IPS-18a (cell line): ENCODE data around the gene CDKAL1.

Source experiments
- H3K27ac ChIP-seq: one replicate; pipeline ENCODE4 v1.5.1; 2013; ENCODE audit warnings: low read length
- H3K27me3 ChIP-seq: one replicate; pipeline ENCODE4 v1.6.1; 2013; ENCODE audit warnings: mild to moderate bottlenecking, low read length; ENCODE audit not compliant: control insufficient read depth, insufficient read depth
- H3K36me3 ChIP-seq: one replicate; pipeline ENCODE4 v1.6.1; 2013; ENCODE audit warnings: low read depth, low read length; ENCODE audit not compliant: control insufficient read depth
- H3K4me1 ChIP-seq: one replicate; pipeline ENCODE4 v1.6.1; 2013; ENCODE audit warnings: low read depth, low read length; ENCODE audit not compliant: control insufficient read depth
- H3K4me3 ChIP-seq: one replicate; pipeline ENCODE4 v1.5.1; 2013; ENCODE audit warnings: low read length
- H3K9ac ChIP-seq: one replicate; pipeline ENCODE4 v1.6.1; 2013; ENCODE audit warnings: mild to moderate bottlenecking, low read length, moderate library complexity
- H3K9me3 ChIP-seq: one replicate; pipeline ENCODE4 v1.6.1; 2013; ENCODE audit warnings: low read depth, low read length; ENCODE audit not compliant: control insufficient read depth

Gene CDKAL1

DNA sequence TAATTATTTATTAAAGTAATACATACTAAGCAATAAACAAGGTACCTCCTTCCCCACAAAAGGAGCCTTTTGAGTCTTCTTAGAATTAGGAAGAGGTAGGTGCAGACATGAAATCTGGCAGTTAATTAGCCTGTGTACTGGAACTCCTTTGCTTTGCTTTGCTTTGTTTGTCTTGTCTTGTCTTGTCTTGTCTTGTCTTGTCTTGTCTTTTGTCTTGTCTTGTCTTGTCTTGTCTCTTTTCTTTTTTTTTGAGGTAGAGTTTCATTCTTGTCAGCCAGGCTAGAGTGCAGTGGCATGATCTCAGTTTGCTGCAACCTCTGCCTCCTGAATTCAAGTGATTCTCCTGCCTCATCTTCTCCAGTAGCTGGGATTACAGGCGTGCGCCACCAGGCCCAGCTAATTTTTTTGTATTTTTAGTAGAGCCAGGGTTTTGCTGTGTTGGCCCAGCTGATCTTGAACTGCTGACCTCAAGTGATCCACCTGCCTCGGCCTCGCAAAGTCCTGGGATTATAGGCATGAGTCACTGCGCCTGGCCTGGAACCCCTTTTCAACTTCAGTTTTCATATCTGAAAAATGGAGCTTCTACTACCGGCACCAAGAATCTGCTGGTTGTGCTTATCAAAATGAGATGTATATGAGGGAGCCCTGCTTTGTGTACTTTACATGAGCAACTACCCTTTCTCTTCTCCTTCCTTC is 301.2 kb downstream of the CDKAL1 start:
- Histone ChIP-seq H3K9ac (no peak overlapping the region), H3K4me3 (no peak overlapping the region), H3K27me3 (no peaks in the 10 kb centered on the region), H3K36me3 (no peaks in the 10 kb centered on the region), H3K27ac (no peak overlapping the region), H3K9me3 (no peaks in the 10 kb centered on the region), H3K4me1 (peaks cover 11% of the 10 kb centered on the region)

DNA sequence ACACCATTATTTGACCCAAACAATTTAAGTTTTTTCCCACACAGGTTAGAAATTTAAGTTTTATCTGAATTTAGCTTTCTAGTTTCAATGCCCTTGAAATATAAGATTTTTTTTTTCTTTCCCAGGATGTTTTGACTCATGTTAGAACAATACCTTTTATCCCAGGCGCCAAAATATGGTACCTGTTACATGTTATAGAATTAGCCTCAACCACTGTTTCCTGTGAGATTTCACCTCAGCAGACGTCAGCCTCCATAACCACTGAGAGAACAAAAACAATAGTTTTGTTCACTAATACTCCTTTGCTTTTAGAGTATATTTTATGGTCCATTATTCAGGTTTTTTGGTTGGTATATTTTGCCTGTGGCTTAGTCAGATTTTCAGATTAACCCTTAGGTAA is 302.9 kb downstream of the CDKAL1 start:
- Histone ChIP-seq H3K4me1 (peaks cover 11% of the 10 kb centered on the region), H3K27ac (no peak overlapping the region), H3K9ac (no peak overlapping the region), H3K27me3 (no peaks in the 10 kb centered on the region), H3K36me3 (no peaks in the 10 kb centered on the region), H3K4me3 (no peak overlapping the region), H3K9me3 (no peaks in the 10 kb centered on the region)

DNA sequence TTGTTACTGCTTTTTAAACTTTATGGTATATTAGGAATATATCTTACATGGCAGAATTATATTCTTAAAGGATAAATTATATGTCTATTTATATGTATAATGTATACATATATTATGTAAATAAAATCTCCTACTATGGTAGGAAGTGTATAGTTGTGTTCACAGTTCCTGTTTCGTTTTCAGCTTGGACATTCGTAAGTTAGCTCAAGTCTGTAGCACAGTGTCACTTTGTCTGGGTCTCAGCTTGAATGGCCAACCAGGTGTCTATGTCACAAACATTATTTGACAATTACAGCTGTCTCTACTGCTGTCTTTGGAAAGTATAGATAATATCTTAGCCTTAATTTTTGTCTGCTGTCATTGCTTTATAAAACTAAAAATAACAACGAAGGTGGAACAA is 303.9 kb downstream of the CDKAL1 start:
- Histone ChIP-seq H3K36me3 (no peaks in the 10 kb centered on the region), H3K4me3 (no peak overlapping the region), H3K4me1 (peaks cover 11% of the 10 kb centered on the region), H3K27ac (no peak overlapping the region), H3K9me3 (no peaks in the 10 kb centered on the region), H3K27me3 (no peaks in the 10 kb centered on the region), H3K9ac (no peak overlapping the region)

DNA sequence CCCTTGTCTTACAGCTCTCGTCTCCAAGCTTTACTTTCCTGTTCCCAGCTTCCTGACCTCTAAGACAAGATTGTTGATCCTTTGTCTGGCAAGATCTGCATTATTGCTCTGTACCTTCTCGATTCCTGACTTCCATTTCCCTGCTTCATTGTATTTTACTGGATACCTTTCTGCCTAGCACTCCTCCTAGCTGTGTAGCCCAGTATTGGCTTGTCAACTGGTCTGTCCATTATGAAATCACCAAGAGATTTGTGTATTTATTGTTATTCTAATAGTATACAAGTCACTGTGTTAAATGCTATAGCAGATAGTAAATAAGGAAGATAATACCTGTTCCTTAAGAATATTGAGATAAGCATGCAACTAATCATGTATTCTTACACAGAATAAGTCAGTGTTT is 305.4 kb downstream of the CDKAL1 start:
- Histone ChIP-seq H3K27me3 (no peaks in the 10 kb centered on the region), H3K27ac (no peak overlapping the region), H3K9me3 (no peaks in the 10 kb centered on the region), H3K36me3 (no peaks in the 10 kb centered on the region), H3K9ac (no peak overlapping the region), H3K4me1 (peaks cover under 1% of the 10 kb centered on the region), H3K4me3 (no peak overlapping the region)

DNA sequence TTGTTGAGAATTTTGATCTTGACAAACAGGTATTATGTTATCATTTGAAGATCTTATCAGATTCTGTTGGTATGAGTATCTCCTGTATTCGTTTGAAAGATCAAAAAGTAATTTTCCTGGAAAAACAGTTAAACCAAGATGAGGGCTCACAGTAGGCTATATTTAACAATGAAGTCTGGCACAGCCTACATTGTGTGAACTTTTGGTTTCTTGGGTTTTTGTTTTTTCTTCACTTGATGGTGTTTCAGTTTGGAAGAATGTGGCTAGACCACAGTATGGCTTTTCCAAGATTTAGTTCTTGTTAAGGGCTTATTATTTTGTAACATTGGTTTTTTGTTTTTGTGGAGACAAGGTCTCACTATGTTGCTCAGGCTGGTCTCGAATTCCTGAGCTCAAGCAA is 306.4 kb downstream of the CDKAL1 start:
- no peak overlapping the region for H3K9ac ChIP-seq
- no peaks in the 10 kb centered on the region for H3K36me3 ChIP-seq
- no peak overlapping the region for H3K27ac ChIP-seq
- H3K9me3 ChIP-seq, result no peaks in the 10 kb centered on the region
- H3K27me3 ChIP-seq, result no peaks in the 10 kb centered on the region
- no peaks in the 10 kb centered on the region for H3K4me1 ChIP-seq
- no peak overlapping the region for H3K4me3 ChIP-seq

DNA sequence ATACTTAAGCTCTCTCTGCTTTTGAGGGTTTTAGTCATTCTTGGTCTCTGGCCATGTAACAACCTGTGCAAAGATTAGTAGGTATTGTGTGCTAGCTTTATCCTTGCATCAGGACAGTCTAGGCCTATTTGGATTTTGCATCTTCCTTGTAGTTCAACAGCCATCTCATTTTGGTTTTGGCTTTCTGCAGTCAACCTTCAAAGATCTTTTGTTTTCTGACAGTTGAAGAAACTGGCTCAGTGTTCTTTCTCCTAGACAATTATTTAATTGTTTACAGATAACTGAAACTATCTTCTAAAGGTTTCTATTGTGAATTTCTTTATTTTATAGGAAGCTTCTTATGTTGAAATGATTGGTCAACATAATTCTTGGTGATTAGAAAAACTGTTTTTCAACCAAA is 307.5 kb downstream of the CDKAL1 start:
- no peaks in the 10 kb centered on the region for H3K36me3 ChIP-seq

DNA sequence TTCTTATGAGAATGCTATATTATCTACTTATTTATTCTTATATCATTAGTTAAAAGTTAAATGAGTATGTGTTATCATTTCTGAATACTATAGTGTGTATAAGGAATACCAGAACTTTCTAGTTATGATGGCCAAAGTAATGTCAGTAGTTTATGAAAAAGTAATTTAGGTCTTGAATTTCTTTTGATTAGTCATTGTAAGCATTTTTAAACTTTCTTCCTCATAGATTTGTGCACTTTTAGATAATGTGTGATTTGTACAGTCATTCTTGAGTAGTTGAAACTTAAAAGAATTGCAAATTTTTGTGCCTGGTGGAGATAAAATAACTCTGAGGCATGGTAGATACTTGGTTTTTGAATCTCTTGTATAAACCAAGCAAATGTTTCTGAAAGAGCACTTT is 311.3 kb downstream of the CDKAL1 start:
- Histone ChIP-seq H3K9ac (no peak overlapping the region), H3K4me1 (no peaks in the 10 kb centered on the region), H3K27ac (no peak overlapping the region), H3K9me3 (no peaks in the 10 kb centered on the region), H3K27me3 (no peaks in the 10 kb centered on the region), H3K36me3 (no peaks in the 10 kb centered on the region), H3K4me3 (no peak overlapping the region)

More for the DNA sequence above, 307.5 kb downstream of the CDKAL1 start:
- H3K27me3 ChIP-seq, result no peaks in the 10 kb centered on the region
- H3K4me1 ChIP-seq, result no peaks in the 10 kb centered on the region
- H3K4me3 ChIP-seq, result no peak overlapping the region
- no peak overlapping the region for H3K27ac ChIP-seq
- H3K9me3 ChIP-seq, result no peaks in the 10 kb centered on the region
- no peak overlapping the region for H3K9ac ChIP-seq

DNA sequence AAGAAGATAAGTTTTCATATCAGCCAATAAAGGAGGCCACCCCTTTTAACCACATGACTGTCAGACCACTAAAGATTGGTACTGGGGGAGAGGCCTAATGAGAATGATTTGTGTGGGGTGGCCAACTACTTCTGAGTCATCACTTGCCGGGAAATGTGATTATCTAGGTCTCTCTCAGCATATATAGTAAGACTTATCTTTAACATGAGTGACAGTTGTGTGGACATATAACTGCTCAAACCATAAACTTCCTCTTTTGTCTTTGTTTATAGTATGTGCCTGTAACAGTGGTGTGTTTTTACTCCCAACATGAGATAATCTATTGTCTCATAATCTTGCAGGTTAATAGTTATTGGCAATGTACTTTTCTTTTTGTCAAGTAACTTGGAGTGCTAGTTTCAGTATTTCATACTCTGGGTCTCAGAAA is 312.4 kb downstream of the CDKAL1 start:
- Histone ChIP-seq H3K4me3 (no peak overlapping the region), H3K27ac (no peak overlapping the region), H3K9me3 (no peaks in the 10 kb centered on the region), H3K36me3 (no peaks in the 10 kb centered on the region), H3K9ac (no peak overlapping the region), H3K27me3 (no peaks in the 10 kb centered on the region), H3K4me1 (no peaks in the 10 kb centered on the region)

DNA sequence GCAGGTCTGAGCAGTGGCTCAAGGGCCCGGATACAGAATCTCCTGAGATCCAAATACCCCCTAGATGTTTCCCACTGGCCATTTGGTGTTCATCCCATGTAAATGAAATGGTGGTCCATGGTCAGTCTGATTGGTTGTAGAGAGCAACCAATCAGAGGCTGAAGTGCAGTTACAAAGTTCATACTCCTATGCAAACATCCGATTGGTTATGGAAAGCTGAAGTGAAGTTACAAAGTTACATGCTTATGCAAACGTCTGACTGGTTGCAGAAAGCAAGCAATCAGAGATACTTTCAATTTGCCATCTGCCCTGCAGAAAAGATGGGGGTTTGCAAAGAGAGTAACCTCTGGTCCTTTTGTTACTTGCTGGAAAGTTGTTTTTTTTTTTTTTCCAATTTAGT is 313.6 kb downstream of the CDKAL1 start:
- Histone ChIP-seq H3K4me3 (no peak overlapping the region), H3K27ac (no peak overlapping the region), H3K9me3 (no peaks in the 10 kb centered on the region)

DNA sequence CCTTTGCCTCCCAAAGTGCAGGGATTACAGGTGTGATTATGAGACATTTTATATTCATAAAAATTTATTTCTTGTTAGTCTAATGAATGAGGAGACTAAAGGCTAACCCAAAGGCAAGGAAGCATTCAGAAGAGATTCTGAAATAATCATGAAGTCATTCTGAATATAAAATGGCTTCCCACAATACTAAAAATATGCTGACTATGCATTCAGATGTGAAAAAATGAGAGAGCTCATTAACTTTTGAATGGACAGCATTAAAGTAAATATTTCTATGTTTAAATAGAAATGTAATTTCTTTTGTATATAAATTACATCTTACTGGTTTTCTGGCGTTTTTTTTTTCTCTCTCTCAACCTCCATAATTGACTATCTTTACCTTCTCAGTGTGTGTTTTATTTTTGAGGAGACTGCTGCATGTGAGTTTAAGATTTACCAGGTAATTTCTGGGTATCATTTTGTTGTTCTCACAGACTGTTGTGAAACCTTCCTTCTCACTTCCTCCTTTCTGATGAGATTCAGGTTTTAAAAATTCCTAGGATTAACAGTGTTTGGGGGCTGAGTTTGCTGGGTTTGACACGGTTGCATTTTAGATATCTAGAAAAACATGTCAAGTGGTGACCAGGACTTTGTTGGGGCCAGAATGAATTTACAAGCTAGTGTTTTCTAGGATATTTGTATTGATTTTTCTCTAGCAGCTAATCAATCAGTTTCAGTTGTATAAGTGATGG is 316.6 kb downstream of the CDKAL1 start:
- Histone ChIP-seq H3K9ac (no peak overlapping the region), H3K36me3 (no peaks in the 10 kb centered on the region), H3K27ac (no peak overlapping the region), H3K4me3 (no peak overlapping the region), H3K27me3 (no peaks in the 10 kb centered on the region), H3K4me1 (peaks cover 9% of the 10 kb centered on the region), H3K9me3 (no peaks in the 10 kb centered on the region)

More for the DNA sequence above, 313.6 kb downstream of the CDKAL1 start:
- Histone ChIP-seq H3K4me1 (no peaks in the 10 kb centered on the region), H3K27me3 (no peaks in the 10 kb centered on the region), H3K36me3 (no peaks in the 10 kb centered on the region), H3K9ac (no peak overlapping the region)

DNA sequence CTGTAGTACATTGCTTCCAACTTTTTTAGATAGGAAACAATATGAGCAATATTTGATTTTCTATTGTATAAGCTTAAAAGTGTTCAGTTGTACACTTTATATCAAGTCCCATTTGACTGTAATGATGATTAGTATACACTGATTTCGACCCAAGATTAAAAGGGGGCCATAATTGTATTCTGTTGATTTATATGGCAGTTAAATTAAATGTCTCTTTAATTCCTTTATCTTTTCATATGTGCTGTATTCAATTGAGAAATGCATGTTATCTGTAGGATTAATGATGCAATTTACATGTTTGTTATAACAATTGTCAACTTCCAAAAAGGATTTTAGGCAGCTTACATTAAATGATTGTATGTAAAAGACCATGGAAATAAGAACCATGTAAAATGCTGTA is 317.5 kb downstream of the CDKAL1 start:
- Histone ChIP-seq H3K9me3 (no peaks in the 10 kb centered on the region), H3K27me3 (no peaks in the 10 kb centered on the region), H3K4me3 (no peak overlapping the region), H3K27ac (no peak overlapping the region), H3K9ac (no peak overlapping the region), H3K4me1 (peaks cover 9% of the 10 kb centered on the region), H3K36me3 (no peaks in the 10 kb centered on the region)

DNA sequence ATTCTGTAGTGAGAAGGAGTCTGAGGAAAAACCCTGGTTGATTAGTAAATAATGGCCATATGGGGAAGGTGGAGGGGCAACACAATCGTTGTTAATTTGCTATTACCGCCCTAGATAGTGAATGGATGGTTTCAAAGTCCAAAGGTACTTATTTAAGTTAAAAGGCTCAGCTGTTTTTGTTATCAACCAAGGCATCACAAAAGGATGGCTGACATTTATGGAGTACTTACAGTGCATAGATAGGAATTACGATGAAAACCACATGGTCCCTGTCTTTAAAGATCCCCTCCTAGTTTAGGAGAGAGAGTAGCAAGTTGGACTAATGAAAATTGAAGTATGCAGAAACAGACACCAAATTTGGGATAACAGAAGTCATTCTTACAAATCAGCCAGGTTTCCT is 319.6 kb downstream of the CDKAL1 start:
- H3K4me1 ChIP-seq, result peaks cover 12% of the 10 kb centered on the region
- no peaks in the 10 kb centered on the region for H3K27me3 ChIP-seq
- no peaks in the 10 kb centered on the region for H3K9me3 ChIP-seq
- H3K36me3 ChIP-seq, result no peaks in the 10 kb centered on the region
- no peak overlapping the region for H3K9ac ChIP-seq
- H3K4me3 ChIP-seq, result no peak overlapping the region
- H3K27ac ChIP-seq, result no peak overlapping the region
